Activated naive CD4-positive, alpha-beta T cell treated with anti-CD3 and anti-CD28 coated beads, Interleukin-2, amount 10 ng/mL, durations not matched to agents 7 days and 5 days (primary cell): ENCODE measurements around the gene RASL10B.
"Not testable (repeated sequence)": the region's sequence is repeated elsewhere in the genome, so short reads cannot be mapped to it uniquely, and the experiment has no call there.

ENCODE experiments used
- CTCF ChIA-PET: fragments of 350-600 bp; sonication (Branson Sonifier 250); formaldehyde crosslinking; loops from one replicate; lab custom pipeline; 2021; ENCODE audit warnings: antibody characterized with exemption; lab: Charles Lee
- DNase-seq: peaks from one replicate; pipeline ENCODE4 v3.0.0-alpha.2; 2020
- H3K27ac Mint-ChIP-seq: one replicate; pipeline ENCODE4 v1.8.0; 2021; ENCODE audit warnings: mild to moderate bottlenecking, moderate library complexity, mixed read lengths
- H3K27me3 Mint-ChIP-seq: one replicate; pipeline ENCODE4 v1.8.0; 2021; ENCODE audit warnings: mild to moderate bottlenecking, mixed read lengths
- H3K36me3 Mint-ChIP-seq: one replicate; pipeline ENCODE4 v1.8.0; 2021; ENCODE audit warnings: mixed read lengths
- H3K4me1 Mint-ChIP-seq: one replicate; pipeline ENCODE4 v1.8.0; 2021; ENCODE audit warnings: mixed read lengths
- H3K4me3 Mint-ChIP-seq: one replicate; pipeline ENCODE4 v1.8.0; 2021; ENCODE audit warnings: mild to moderate bottlenecking, moderate library complexity, mixed read lengths
- H3K9me3 Mint-ChIP-seq: one replicate; pipeline ENCODE4 v1.8.0; 2021; ENCODE audit warnings: mixed read lengths

Gene RASL10B

DNA sequence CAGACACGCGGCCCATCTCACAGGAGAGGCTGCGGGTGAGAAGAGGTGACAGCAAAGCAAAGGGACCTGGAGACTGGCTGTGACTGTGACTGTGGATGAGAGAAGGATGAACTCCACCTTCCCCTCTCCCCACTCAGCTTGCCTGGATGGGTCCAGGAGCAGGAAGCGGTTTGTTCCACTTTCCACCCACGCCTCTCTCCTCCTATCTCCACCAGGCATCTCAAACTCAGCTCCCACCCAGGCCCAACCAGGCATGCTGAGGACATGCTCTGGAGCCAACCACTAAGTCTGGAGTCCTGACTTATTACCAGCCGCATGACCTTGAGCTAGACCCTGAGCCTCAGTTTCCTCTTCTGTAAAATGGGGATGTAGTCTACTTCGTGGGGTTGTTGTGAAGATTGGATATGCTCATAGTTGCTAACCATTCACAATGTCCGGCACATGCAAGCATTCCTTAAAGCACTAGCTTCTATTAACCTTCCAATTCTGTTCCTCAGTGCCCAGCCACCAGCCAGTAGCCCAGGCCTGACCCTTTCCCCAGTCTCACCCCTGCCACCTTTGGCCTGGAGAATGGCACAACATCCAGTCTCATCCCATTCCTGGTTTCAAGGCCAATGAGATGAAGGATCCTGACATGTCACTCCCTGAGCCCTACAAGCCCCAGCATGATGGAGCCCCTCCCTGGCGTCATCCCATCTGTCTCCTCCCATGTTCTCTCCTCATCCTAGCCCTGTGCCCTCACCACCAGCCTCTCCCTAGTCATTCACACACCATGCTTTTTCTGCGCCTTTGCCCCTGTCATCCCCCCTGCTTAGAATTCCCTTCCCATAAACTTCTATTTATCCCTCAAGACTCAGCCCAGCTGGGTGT, 19.3 kb downstream of the RASL10B start:
- Mint-ChIP-seq H3K4me3 (peak overlapping the region; percentile 12), H3K9me3 (no peaks in the 10 kb centered on the region), H3K36me3 (no peaks in the 10 kb centered on the region), H3K27me3 (peaks cover 77% of the 10 kb centered on the region), H3K4me1 (peaks cover 13% of the 10 kb centered on the region), H3K27ac (no peak overlapping the region)
- CTCF ChIA-PET, result interaction anchor here (0.7 to 4.4 kb wide), 3 partner anchors 13 to 137 kb away, joined by 3 to 92 read pairs (median 11); no protein-coding TSS in a partner anchor
- DNase-seq, result no peak

- CTCF ChIA-PET, DNase-seq, H3K36me3 Mint-ChIP-seq, H3K4me3 Mint-ChIP-seq, H3K9me3 Mint-ChIP-seq, H3K27ac Mint-ChIP-seq: not testable (repeated sequence)
- Mint-ChIP-seq H3K4me1 (peaks cover 13% of the 10 kb centered on the region), H3K27me3 (peaks cover 76% of the 10 kb centered on the region)
These were observed 20.1 kb downstream of the RASL10B start for GRCh38 chr17:35751541-35751940.

- Mint-ChIP-seq H3K27ac (no peak overlapping the region), H3K4me1 (peaks cover 13% of the 10 kb centered on the region), H3K27me3 (peaks cover 74% of the 10 kb centered on the region)
These were observed 21.0 kb downstream of the RASL10B start for GRCh38 chr17:35752471-35752870.

DNA sequence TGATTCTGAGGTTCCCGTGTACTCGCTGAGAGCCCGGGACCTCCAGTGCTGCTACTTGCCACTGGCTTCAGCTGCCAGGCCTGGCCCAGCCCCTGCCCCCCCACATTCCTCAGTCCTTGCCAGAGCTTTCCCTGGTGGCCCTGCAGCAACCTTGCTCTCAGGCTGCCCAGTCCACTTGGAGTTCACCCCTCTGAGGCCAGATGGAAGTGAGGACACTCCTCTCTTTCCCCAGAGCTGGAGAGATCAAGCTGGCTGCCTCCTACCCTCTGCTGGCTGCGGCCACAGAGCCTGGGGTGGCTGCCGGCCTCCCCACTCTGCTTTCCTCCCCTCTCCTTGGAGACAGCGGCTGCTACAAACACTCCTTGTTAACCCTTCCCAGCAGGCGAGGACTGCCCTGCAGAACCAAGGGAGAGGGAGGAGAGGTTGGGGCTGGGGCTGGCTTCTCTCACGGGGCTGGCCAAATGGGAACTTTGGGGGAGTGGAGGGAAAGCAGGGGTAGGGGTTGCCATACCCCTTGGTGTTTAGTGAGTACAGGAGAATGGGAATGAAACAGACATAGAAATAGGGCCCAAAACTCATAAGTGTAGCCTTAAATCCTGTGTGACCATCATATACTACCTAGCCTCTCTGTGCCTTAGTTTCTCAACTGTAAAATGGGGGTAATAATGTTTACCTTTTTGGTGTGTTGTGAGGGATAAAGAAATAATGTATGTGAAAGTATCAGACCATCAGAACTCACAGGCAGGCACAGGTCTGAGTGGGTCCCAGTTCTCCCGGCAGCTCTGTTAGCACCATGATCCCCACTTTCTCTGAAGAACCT, 21.7 kb downstream of the RASL10B start, which contains the start of gene GAS2L2:
GAS2L2 (minus strand) TSS at position 295 of the 820 bp plus-strand sequence. CDS start 389 bp downstream, outside the sequence.
- no peaks in the 10 kb centered on the region for H3K36me3 Mint-ChIP-seq
- CTCF ChIA-PET, result interaction anchor here (0.5 to 1.2 kb wide), 2 partner anchors 52 to 1645 kb away, joined by 3 read pairs; no protein-coding TSS in a partner anchor
- H3K4me1 Mint-ChIP-seq, result peaks cover 13% of the 10 kb centered on the region
- no peaks in the 10 kb centered on the region for H3K9me3 Mint-ChIP-seq
- H3K27me3 Mint-ChIP-seq, result peaks cover 67% of the 10 kb centered on the region
- H3K4me3 Mint-ChIP-seq, result no peak within 1 kb of the TSS
- no peak for DNase-seq
- no peak within 1 kb of the TSS for H3K27ac Mint-ChIP-seq

More at GRCh38 chr17:35752471-35752870, 21.0 kb downstream of the RASL10B start:
- H3K9me3 Mint-ChIP-seq, result no peaks in the 10 kb centered on the region
- H3K4me3 Mint-ChIP-seq, result no peak overlapping the region
- H3K36me3 Mint-ChIP-seq, result no peaks in the 10 kb centered on the region
- CTCF ChIA-PET, result no interaction called here
- no peak for DNase-seq

GRCh38 chr17:35757243-35757642, 25.8 kb downstream of the RASL10B start:
- CTCF ChIA-PET, result interaction anchor here (1.1 to 2.6 kb wide), 2 partner anchors 10 to 47 kb away, joined by 5 to 10 read pairs; no protein-coding TSS in a partner anchor

DNA sequence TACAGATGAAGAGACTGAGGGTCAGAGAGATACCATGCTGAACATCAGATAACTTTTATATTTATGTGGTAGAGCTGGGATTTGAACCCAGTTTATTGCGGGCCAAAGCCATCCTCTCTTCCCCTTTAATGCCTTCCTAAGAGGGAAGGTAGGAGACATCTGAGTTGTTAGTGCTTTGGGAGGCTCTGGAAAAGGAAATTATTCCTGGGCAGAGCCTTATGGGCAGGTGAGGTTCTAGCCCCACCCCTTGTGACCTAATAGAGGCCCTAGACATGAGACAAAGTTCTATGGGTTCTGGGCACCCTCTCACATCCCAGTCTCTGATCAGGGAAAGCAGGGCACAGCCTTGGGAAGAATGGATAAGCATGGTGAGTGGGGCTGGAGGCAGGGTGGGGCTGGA, 29.1 kb downstream of the RASL10B start, which contains the start of gene C17orf50:
C17orf50 (plus strand) TSS at position 301 of the 400 bp plus-strand sequence; CDS start at position 356, 55 bp downstream.
- DNase-seq, result no peak
- H3K4me1 Mint-ChIP-seq, result peaks cover 12% of the 10 kb centered on the region
- no peaks in the 10 kb centered on the region for H3K36me3 Mint-ChIP-seq
- H3K9me3 Mint-ChIP-seq, result no peaks in the 10 kb centered on the region
- no peak within 1 kb of the TSS for H3K27ac Mint-ChIP-seq
- CTCF ChIA-PET, result interaction anchor here (1.6 to 2.0 kb wide), 2 partner anchors 35 to 45 kb away, joined by 5 to 6 read pairs; partner anchors contain the start of gene MMP28
- H3K4me3 Mint-ChIP-seq, result no peak within 1 kb of the TSS
- H3K27me3 Mint-ChIP-seq, result peaks cover 29% of the 10 kb centered on the region

More at GRCh38 chr17:35757243-35757642, 25.8 kb downstream of the RASL10B start:
- Mint-ChIP-seq H3K27ac (no peak overlapping the region), H3K9me3 (no peaks in the 10 kb centered on the region), H3K4me1 (no peaks in the 10 kb centered on the region), H3K4me3 (no peak overlapping the region), H3K27me3 (peaks cover 37% of the 10 kb centered on the region), H3K36me3 (no peaks in the 10 kb centered on the region)
- no peak for DNase-seq

- H3K27ac Mint-ChIP-seq, result no peak overlapping the region
- H3K4me1 Mint-ChIP-seq, result peaks cover 12% of the 10 kb centered on the region
- no peak overlapping the region for H3K4me3 Mint-ChIP-seq
- CTCF ChIA-PET, result interaction anchor here (11.7 kb wide), 1 partner anchor 46 kb away, joined by 219 read pairs; the partner anchor contains the start of gene TAF15
- no peaks in the 10 kb centered on the region for H3K9me3 Mint-ChIP-seq
- H3K27me3 Mint-ChIP-seq, result peaks cover 32% of the 10 kb centered on the region
- no peak for DNase-seq
- no peaks in the 10 kb centered on the region for H3K36me3 Mint-ChIP-seq
These were observed 30.2 kb downstream of the RASL10B start for GRCh38 chr17:35761601-35762000.

DNA sequence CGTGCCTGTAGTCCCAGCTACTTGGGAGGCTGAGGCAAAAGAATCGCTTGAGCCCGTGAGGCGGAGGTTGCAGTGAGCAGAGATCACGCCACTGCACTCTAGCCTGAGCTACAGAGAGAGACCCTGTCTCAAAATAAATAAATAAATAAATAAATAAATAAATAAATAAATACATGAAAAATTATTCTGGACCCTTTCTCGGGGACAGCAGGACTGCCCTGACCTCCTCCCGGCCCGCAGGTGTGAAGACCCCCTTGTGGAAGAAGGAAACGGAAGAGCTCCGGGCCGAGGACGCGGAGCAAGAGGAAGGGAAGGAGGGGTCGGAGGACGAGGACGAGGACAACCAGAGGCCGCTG, 32.3 kb downstream of the RASL10B start:
- peaks cover 12% of the 10 kb centered on the region for H3K4me1 Mint-ChIP-seq
- H3K27me3 Mint-ChIP-seq, result peaks cover 47% of the 10 kb centered on the region
- no peaks in the 10 kb centered on the region for H3K9me3 Mint-ChIP-seq
- no peaks in the 10 kb centered on the region for H3K36me3 Mint-ChIP-seq
- DNase-seq, result no peak
- peak overlapping the region; percentile 91 for H3K4me3 Mint-ChIP-seq
- H3K27ac Mint-ChIP-seq, result peak overlapping the region; percentile 62
- CTCF ChIA-PET, result interaction anchor here (0.6 to 11.7 kb wide), 27 partner anchors 9 to 385 kb away, joined by 3 to 219 read pairs (median 8); partner anchors contain the start of gene TAF15

GRCh38 chr17:35764123-35764991, 32.9 kb downstream of the RASL10B start:
- Mint-ChIP-seq H3K27ac (peak overlapping the region; percentile 74), H3K36me3 (no peaks in the 10 kb centered on the region), H3K4me3 (peak overlapping the region; percentile 91), H3K9me3 (no peaks in the 10 kb centered on the region), H3K4me1 (peaks cover 12% of the 10 kb centered on the region), H3K27me3 (peaks cover 51% of the 10 kb centered on the region)
- CTCF ChIA-PET, result interaction anchor here (0.7 to 11.7 kb wide), 27 partner anchors 8 to 385 kb away, joined by 3 to 219 read pairs (median 8); partner anchors contain the start of gene TAF15
- peak; percentile 89 for DNase-seq

GRCh38 chr17:35765086-35765710, 33.8 kb downstream of the RASL10B start:
- no peaks in the 10 kb centered on the region for H3K9me3 Mint-ChIP-seq

GRCh38 chr17:35765756-35766488, 34.5 kb downstream of the RASL10B start:
- H3K27me3 Mint-ChIP-seq, result peaks cover 50% of the 10 kb centered on the region
- no peak overlapping the region for H3K4me3 Mint-ChIP-seq
- no peaks in the 10 kb centered on the region for H3K9me3 Mint-ChIP-seq
- no peak overlapping the region for H3K27ac Mint-ChIP-seq
- peaks cover 12% of the 10 kb centered on the region for H3K4me1 Mint-ChIP-seq
- H3K36me3 Mint-ChIP-seq, result no peaks in the 10 kb centered on the region
- no peak for DNase-seq
- CTCF ChIA-PET, result interaction anchor here (0.8 to 11.7 kb wide), 3 partner anchors 16 to 381 kb away, joined by 3 to 219 read pairs (median 4); partner anchors contain the start of gene TAF15

More at GRCh38 chr17:35765086-35765710, 33.8 kb downstream of the RASL10B start:
- H3K4me3 Mint-ChIP-seq, result peak overlapping the region; percentile 91
- H3K27me3 Mint-ChIP-seq, result peaks cover 50% of the 10 kb centered on the region
- H3K27ac Mint-ChIP-seq, result no peak overlapping the region
- peaks cover 12% of the 10 kb centered on the region for H3K4me1 Mint-ChIP-seq
- no peaks in the 10 kb centered on the region for H3K36me3 Mint-ChIP-seq
- DNase-seq, result no peak
- CTCF ChIA-PET, result interaction anchor here (0.8 to 11.7 kb wide), 9 partner anchors 15 to 382 kb away, joined by 3 to 219 read pairs (median 7); partner anchors contain the start of gene TAF15

DNA sequence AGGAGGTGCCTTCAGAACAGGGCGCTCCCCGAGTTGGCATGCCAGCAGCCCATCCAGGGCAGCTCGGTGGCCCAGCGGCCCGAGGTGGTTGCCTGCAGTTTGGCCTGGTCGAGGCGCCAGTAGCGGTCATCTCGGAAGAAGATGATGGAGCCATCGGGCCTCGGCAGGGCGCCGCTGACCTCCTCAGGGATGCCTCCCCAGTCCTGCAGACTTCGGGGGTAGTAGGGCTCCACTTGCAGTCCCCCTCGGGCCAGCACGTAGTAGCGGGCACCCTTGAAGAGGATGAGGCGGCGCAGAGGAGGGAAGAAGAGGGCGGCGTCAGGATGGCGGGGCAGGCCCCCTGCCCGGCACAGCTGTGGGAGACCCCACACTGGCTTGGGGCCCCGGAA, 35.0 kb downstream of the RASL10B start:
- no peak for DNase-seq
- Mint-ChIP-seq H3K9me3 (no peaks in the 10 kb centered on the region), H3K36me3 (no peaks in the 10 kb centered on the region), H3K27me3 (peaks cover 48% of the 10 kb centered on the region), H3K4me1 (peaks cover 12% of the 10 kb centered on the region), H3K4me3 (no peak overlapping the region), H3K27ac (no peak overlapping the region)
- CTCF ChIA-PET, result interaction anchor here (1.0 to 11.7 kb wide), 3 partner anchors 30 to 200 kb away, joined by 3 to 219 read pairs (median 8); partner anchors contain the start of gene TAF15
